Parathyroid adenoma (tissue), 2 donors: ENCODE results near the gene P2RY12.

Experiments
- H2AFZ ChIP-seq: fragments of 300-600 bp; sonication (generic); one replicate; pipeline ENCODE4 v1.7.0; 2017; ENCODE audit warnings: antibody characterized with exemption, mild to moderate bottlenecking
- H3K27ac ChIP-seq: fragments of 300-600 bp; sonication (generic); one replicate; pipeline ENCODE4 v1.7.0; 2017
- H3K27me3 ChIP-seq: fragments of 300-600 bp; sonication (generic); one replicate; pipeline ENCODE4 v1.7.0; 2017; ENCODE audit warnings: low read length; ENCODE audit not compliant: control insufficient read depth, insufficient read depth
- H3K36me3 ChIP-seq: fragments of 300-600 bp; sonication (generic); one replicate; pipeline ENCODE4 v1.7.0; 2017; ENCODE audit warnings: low read length; ENCODE audit not compliant: control insufficient read depth, insufficient read depth
- H3K4me1 ChIP-seq: fragments of 300-600 bp; sonication (generic); one replicate; pipeline ENCODE4 v1.7.0; 2017; ENCODE audit warnings: control low read depth
- H3K4me2 ChIP-seq: fragments of 300-600 bp; sonication (generic); one replicate; pipeline ENCODE4 v1.7.0; 2017; ENCODE audit warnings: low read length
- H3K4me3 ChIP-seq: fragments of 300-600 bp; sonication (generic); one replicate; pipeline ENCODE4 v1.7.0; 2017; ENCODE audit warnings: low read depth, low read length
- H3K79me2 ChIP-seq: fragments of 300-600 bp; sonication (generic); one replicate; pipeline ENCODE4 v1.7.0; 2017; ENCODE audit warnings: control low read depth
- H3K9ac ChIP-seq: fragments of 300-600 bp; sonication (generic); one replicate; pipeline ENCODE4 v1.7.0; 2017; ENCODE audit warnings: mild to moderate bottlenecking
- H3K9me3 ChIP-seq: fragments of 300-600 bp; sonication (generic); one replicate; pipeline ENCODE4 v1.7.0; 2017; ENCODE audit warnings: low read length; ENCODE audit not compliant: control insufficient read depth
- TF ChIP-seq, protein P1 (sequence below): fragments of 300-600 bp; sonication (generic); IDR thresholded peaks from one replicate; pipeline ENCODE4 v1.7.0; 2017; ENCODE audit warnings: antibody characterized with exemption, mild to moderate bottlenecking
- donor health status: primary hyperparathyroidism.

P2RY12 gene

DNA sequence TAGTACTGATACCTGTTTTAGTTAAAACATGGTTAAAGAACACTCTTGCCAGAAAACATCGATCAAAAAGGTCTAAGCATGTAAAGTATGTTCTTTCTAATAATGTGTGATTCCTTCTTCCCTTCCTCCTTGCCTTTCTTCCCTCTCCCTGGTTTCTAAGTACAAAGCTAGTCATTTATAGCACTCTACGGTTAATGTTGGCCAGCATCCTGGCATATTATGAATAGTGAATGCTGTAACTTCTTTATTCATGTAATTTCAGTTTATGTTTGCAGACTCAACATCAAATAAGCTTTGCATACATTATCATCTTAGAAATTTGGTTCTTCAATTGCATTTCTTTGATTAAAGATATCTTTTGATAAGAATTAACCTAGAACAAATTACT is 27.1 kb downstream of the P2RY12 start:
- H3K27ac ChIP-seq, result no peak overlapping the region
- no peak overlapping the region for H2AFZ ChIP-seq
- no peaks in the 10 kb centered on the region for H3K9me3 ChIP-seq
- no peaks in the 10 kb centered on the region for H3K4me1 ChIP-seq
- H3K4me2 ChIP-seq, result no peak overlapping the region
- no peaks in the 10 kb centered on the region for H3K27me3 ChIP-seq
- TF ChIP-seq, protein P1, sequence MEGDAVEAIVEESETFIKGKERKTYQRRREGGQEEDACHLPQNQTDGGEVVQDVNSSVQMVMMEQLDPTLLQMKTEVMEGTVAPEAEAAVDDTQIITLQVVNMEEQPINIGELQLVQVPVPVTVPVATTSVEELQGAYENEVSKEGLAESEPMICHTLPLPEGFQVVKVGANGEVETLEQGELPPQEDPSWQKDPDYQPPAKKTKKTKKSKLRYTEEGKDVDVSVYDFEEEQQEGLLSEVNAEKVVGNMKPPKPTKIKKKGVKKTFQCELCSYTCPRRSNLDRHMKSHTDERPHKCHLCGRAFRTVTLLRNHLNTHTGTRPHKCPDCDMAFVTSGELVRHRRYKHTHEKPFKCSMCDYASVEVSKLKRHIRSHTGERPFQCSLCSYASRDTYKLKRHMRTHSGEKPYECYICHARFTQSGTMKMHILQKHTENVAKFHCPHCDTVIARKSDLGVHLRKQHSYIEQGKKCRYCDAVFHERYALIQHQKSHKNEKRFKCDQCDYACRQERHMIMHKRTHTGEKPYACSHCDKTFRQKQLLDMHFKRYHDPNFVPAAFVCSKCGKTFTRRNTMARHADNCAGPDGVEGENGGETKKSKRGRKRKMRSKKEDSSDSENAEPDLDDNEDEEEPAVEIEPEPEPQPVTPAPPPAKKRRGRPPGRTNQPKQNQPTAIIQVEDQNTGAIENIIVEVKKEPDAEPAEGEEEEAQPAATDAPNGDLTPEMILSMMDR, result no peak
- H3K9ac ChIP-seq, result no peak overlapping the region
- H3K4me3 ChIP-seq, result no peak overlapping the region
- no peaks in the 10 kb centered on the region for H3K36me3 ChIP-seq
- no peaks in the 10 kb centered on the region for H3K79me2 ChIP-seq

DNA sequence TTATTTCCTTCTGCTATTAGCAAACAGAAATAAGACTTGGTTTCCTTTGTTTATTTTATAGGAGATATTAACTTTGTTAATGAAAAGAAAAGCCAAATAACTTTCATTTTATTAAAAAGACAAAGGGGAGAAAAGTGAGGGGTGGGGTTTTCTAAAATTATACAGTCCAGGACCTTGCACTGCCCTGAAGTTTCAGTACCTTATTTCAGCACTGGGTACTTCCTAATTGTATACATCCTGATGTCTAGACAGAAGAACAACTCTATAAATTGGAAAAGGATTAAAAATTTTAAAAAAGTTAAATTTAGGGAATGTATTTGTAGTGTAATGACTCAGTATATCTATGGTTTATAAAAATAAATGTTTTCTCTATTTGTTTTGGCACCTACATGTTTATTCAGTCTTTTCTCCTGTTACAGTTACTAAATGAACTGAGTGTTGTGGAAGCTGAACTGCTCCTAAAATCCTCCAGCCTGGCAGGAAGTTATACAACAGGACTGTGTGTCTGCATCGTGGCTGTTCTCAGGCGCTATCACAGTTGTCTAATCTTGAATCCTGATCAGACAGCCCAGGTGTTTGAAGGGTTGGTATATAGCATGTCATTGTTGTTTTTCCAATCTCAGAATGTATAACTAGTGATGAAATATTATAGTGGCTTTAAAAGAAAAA is 27.6 kb downstream of the P2RY12 start:
- no peaks in the 10 kb centered on the region for H3K79me2 ChIP-seq
- no peak overlapping the region for H3K4me2 ChIP-seq
- H3K27ac ChIP-seq, result no peak overlapping the region
- H3K9ac ChIP-seq, result no peak overlapping the region
- TF ChIP-seq, protein P1, result no peak
- H3K27me3 ChIP-seq, result no peaks in the 10 kb centered on the region
- no peak overlapping the region for H2AFZ ChIP-seq
- no peak overlapping the region for H3K4me3 ChIP-seq
- no peaks in the 10 kb centered on the region for H3K4me1 ChIP-seq
- H3K36me3 ChIP-seq, result no peaks in the 10 kb centered on the region
- no peaks in the 10 kb centered on the region for H3K9me3 ChIP-seq

DNA sequence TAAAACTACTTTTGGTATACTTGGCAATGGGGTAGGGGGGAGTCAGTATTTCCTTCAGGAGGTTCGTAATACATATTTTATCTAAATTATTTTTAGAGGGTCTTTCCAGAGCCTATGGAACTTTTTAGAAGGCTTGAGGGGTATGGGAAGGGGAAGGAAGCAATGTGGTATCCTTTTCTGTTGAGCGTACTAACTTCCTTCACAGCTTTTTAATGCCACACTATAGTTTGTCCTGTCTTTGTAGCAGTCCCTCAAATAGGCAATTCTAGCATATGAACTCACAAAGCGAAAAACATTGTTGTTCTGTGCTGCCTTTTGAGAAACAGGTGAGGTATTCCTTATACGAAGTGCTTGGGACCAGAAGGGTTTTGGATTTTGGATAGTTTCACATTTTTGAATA is 32.9 kb downstream of the P2RY12 start:
- no peak overlapping the region for H3K9ac ChIP-seq

DNA sequence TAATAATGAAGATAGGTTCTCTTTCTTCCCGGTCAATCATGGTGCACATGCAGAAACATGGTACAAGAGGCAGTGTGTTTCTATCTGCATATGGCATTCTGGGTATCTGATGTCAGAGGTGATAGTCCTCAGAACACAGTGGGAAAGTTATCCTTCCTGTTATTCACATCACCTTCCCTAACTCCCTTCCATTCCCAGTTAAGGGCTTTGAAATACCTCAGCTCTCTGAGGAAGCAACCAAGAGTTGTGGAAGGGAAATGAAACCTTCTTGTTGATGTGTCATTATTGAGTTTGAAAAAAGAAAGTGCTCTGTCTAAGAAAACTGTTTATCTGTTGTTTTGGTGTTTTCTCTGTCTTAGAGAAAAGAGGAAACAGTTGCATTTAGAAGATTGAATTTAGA is 33.3 kb downstream of the P2RY12 start:
- H3K27ac ChIP-seq, result no peak overlapping the region
- H3K79me2 ChIP-seq, result no peaks in the 10 kb centered on the region
- no peak overlapping the region for H3K4me2 ChIP-seq
- no peak overlapping the region for H2AFZ ChIP-seq
- H3K4me1 ChIP-seq, result no peaks in the 10 kb centered on the region
- TF ChIP-seq, protein P1, result no peak
- H3K36me3 ChIP-seq, result no peaks in the 10 kb centered on the region
- no peak overlapping the region for H3K4me3 ChIP-seq
- H3K9ac ChIP-seq, result no peak overlapping the region
- H3K9me3 ChIP-seq, result no peaks in the 10 kb centered on the region
- H3K27me3 ChIP-seq, result no peaks in the 10 kb centered on the region

More for the DNA sequence above, 32.9 kb downstream of the P2RY12 start:
- no peak overlapping the region for H2AFZ ChIP-seq
- no peak overlapping the region for H3K27ac ChIP-seq
- H3K4me3 ChIP-seq, result no peak overlapping the region
- H3K9me3 ChIP-seq, result no peaks in the 10 kb centered on the region
- H3K27me3 ChIP-seq, result no peaks in the 10 kb centered on the region
- TF ChIP-seq, protein P1, result no peak
- H3K36me3 ChIP-seq, result no peaks in the 10 kb centered on the region
- no peaks in the 10 kb centered on the region for H3K79me2 ChIP-seq
- no peaks in the 10 kb centered on the region for H3K4me1 ChIP-seq
- no peak overlapping the region for H3K4me2 ChIP-seq

DNA sequence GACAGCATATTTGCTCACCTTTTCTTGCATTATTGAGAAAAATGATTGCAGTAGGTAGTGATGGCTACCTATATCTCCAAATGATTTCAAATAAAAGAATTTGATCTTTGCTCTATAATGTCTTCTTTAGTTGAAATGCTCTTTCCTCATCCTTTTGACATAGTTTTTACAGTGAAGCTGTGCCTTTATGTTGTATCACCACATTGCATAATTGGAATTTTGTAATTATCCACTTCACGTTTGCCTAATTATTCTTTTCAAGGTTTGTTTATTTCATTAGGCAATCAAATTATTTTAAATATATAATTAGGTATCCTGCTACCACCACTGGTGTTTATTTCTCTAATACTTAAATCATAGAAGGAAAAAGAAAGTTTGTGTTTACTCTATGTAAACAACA is 33.9 kb downstream of the P2RY12 start:
- H3K79me2 ChIP-seq, result no peaks in the 10 kb centered on the region
- no peaks in the 10 kb centered on the region for H3K9me3 ChIP-seq

More for the DNA sequence above, 33.9 kb downstream of the P2RY12 start:
- no peak overlapping the region for H3K27ac ChIP-seq
- no peaks in the 10 kb centered on the region for H3K4me1 ChIP-seq
- H3K4me3 ChIP-seq, result no peak overlapping the region
- TF ChIP-seq, protein P1, result no peak
- H3K9ac ChIP-seq, result no peak overlapping the region
- H2AFZ ChIP-seq, result no peak overlapping the region
- H3K4me2 ChIP-seq, result no peak overlapping the region
- no peaks in the 10 kb centered on the region for H3K27me3 ChIP-seq
- no peaks in the 10 kb centered on the region for H3K36me3 ChIP-seq
